Lung (tissue), 12 donors: ENCODE data around the gene NABP2. TPM values are rescaled to one million over a fixed set of nuclear protein-coding genes. Genes with fewer than 3 reads are reported as not detected.

Experiments used
- ATAC-seq: fragments of 200-7000 bp; cut with Tn5 transposase; one replicate; pipeline ENCODE4 v1.9.1; 2020; ENCODE audit warnings: moderate number of reproducible peaks; ENCODE audit not compliant: insufficient read depth, low FRiP score
- DNase-seq, 3 donors: peaks; one replicate each; pipeline ENCODE4 v3.0.0-alpha.2; 2013 to 2017
- H3K27ac ChIP-seq, 2 donors: one replicate each; pipeline ENCODE4 v1.5.1; 2013; ENCODE audit warnings: mild to moderate bottlenecking in 2 of 2, moderate library complexity in 2 of 2, control low read depth in 1 of 2, inconsistent platforms in 1 of 2, low read depth in 1 of 2, low read length in 1 of 2
- H3K27me3 ChIP-seq, 3 donors: one replicate each; pipeline ENCODE4 v1.5.1; 2013; ENCODE audit warnings: low read length in 2 of 3; ENCODE audit not compliant: control insufficient read depth in 3 of 3, insufficient read depth in 3 of 3
- H3K36me3 ChIP-seq, 4 donors: one replicate each; pipeline ENCODE4 v1.5.1; 2013; ENCODE audit warnings: low read length in 4 of 4, mild to moderate bottlenecking in 1 of 4, moderate library complexity in 1 of 4; ENCODE audit not compliant: control insufficient read depth in 4 of 4, insufficient read depth in 4 of 4
- H3K4me1 ChIP-seq, 5 donors: one replicate each; pipeline ENCODE4 v1.5.1; 2013; ENCODE audit warnings: low read length in 5 of 5, mild to moderate bottlenecking in 2 of 5, moderate library complexity in 1 of 5; ENCODE audit not compliant: control insufficient read depth in 5 of 5, insufficient read depth in 5 of 5
- H3K4me3 ChIP-seq: one replicate; pipeline ENCODE4 v1.5.1; 2013; ENCODE audit warnings: mild to moderate bottlenecking, control low read depth, moderate library complexity
- H3K9ac ChIP-seq, 2 donors: one replicate each; pipeline ENCODE4 v1.5.1; 2013; ENCODE audit warnings: low read length in 2 of 2, control low read depth in 1 of 2; ENCODE audit not compliant: insufficient read depth in 1 of 2
- H3K9me3 ChIP-seq, 4 donors: one replicate each; pipeline ENCODE4 v1.5.1; 2013; ENCODE audit warnings: low read length in 3 of 4, mild to moderate bottlenecking in 1 of 4, moderate library complexity in 1 of 4; ENCODE audit not compliant: control insufficient read depth in 4 of 4, insufficient read depth in 3 of 4
- WGBS, 2 donors: extraction: QIAGEN DNeasy Blood & Tissue Kit; methylation state at CpG; one replicate each; pipeline ENCODE4 v1.1.7; 2013; 5-methylcytosine and 5-hydroxymethylcytosine counted together
- polyA plus RNA-seq, 2 donors: library from polyadenylated mRNA; stranded (reverse); fragments of 200-250 nt; gene quantifications; one replicate each; pipeline ENCODE4 v1.2.1, GENCODE V29; 2013
- total RNA-seq, 2 donors: library from RNA; depleted of rRNA in 1 of 2; stranded (reverse); fragments of >200 nt in 1 of 2; gene quantifications; one replicate each; pipeline ENCODE4 v1.2.1, GENCODE V29; 2014 to 2021
- TF ChIP-seq, protein P1 (sequence below): IDR thresholded peaks from 2 replicates; pipeline ENCODE4 v1.5.1; 2012; ENCODE audit warnings: mild to moderate bottlenecking; ENCODE audit errors: control extremely low read depth, extremely low read depth
- donor health status: control.
- donor health status: control.
- donor health status: Bipolar disorder and iron deficiency.
- donor health status: healthy.
- donor health status: DM: yes; HTN: yes; CAD: no.

Gene NABP2
- total and polyA plus RNA-seq, 4 donors: 11.3 to 31.4 (median 23.0) TPM

- TF ChIP-seq, protein P1, sequence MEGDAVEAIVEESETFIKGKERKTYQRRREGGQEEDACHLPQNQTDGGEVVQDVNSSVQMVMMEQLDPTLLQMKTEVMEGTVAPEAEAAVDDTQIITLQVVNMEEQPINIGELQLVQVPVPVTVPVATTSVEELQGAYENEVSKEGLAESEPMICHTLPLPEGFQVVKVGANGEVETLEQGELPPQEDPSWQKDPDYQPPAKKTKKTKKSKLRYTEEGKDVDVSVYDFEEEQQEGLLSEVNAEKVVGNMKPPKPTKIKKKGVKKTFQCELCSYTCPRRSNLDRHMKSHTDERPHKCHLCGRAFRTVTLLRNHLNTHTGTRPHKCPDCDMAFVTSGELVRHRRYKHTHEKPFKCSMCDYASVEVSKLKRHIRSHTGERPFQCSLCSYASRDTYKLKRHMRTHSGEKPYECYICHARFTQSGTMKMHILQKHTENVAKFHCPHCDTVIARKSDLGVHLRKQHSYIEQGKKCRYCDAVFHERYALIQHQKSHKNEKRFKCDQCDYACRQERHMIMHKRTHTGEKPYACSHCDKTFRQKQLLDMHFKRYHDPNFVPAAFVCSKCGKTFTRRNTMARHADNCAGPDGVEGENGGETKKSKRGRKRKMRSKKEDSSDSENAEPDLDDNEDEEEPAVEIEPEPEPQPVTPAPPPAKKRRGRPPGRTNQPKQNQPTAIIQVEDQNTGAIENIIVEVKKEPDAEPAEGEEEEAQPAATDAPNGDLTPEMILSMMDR: no peak
- no peak overlapping the region for H3K4me3 ChIP-seq
- no peaks in the 10 kb centered on the region for H3K9me3 ChIP-seq
- peaks cover 31 to 52% (median 38%) of the 10 kb centered on the region in 4 donors for H3K36me3 ChIP-seq
- no peak overlapping the region for H3K9ac ChIP-seq
- H3K27ac ChIP-seq: no peak overlapping the region
- WGBS, 2 donors: 84 to 89% methylated on average over 5 of the region's 5 CpGs
- no peaks in the 10 kb centered on the region for H3K27me3 ChIP-seq
- no peak for ATAC-seq
- peaks cover 0 to 3% (median 0%) of the 10 kb centered on the region in 5 donors for H3K4me1 ChIP-seq
- no peak for DNase-seq
Measured at GRCh38 chr12:56213878-56214277, 10.3 kb upstream of the NABP2 start.

DNA sequence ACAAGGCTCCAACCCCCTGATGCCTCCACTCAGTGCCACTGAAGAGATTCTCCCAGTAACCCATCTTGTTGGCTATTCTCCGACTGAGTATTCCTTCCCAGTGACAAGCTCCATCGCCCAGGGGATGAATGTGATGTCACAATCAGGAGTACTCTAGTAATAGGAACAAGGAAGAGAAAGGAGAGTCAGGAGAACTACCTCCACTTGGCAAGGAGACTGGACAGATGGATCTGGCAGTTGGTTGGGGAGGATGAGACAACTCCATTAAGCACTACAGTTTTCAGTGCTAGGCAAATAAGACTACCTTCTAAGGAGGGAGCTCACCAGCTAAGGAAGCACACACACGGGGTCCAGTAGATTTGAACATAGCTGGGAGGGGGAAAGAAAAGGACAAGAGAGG, 7.7 kb upstream of the NABP2 start:
- H3K4me3 ChIP-seq: no peak overlapping the region
- no peak for ATAC-seq
- peaks cover 0 to 7% (median 5%) of the 10 kb centered on the region in 5 donors for H3K4me1 ChIP-seq
- no peak overlapping the region for H3K27ac ChIP-seq
- DNase-seq: no peak
- no peaks in the 10 kb centered on the region for H3K9me3 ChIP-seq
- peaks cover 23 to 37% (median 31%) of the 10 kb centered on the region in 4 donors for H3K36me3 ChIP-seq
- WGBS, 2 donors: 89 to 94% methylated on average over 3 of the region's 3 CpGs
- no peak overlapping the region for H3K9ac ChIP-seq
- TF ChIP-seq, protein P1: no peak
- H3K27me3 ChIP-seq: no peaks in the 10 kb centered on the region

DNA sequence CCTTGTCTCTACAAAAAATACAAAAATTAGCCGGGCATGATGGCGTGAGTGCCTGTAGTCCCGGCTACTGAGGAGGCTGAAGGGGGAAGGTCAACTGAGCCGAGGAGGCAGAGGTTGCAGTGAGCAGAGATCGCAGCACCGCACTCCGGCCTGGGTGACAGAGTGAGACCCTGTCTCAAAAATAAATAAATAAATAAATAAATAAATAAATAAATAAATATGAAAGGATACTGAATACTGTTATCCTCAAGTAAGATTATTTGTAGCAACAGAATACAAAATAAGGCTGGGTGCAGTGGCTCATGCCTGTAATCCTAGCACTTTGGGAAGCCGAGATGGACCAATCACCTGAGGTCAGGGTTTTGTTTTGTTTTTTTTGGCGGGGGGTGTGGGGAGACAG, 4.3 kb upstream of the NABP2 start:
- Histone ChIP-seq H3K36me3 (peaks cover 2 to 15% (median 7%) of the 10 kb centered on the region in 4 donors), H3K9me3 (no peaks in the 10 kb centered on the region), H3K4me1 (peaks cover 4 to 26% (median 11%) of the 10 kb centered on the region in 5 donors), H3K27me3 (no peaks in the 10 kb centered on the region), H3K4me3 (no peak overlapping the region), H3K9ac (no peak overlapping the region), H3K27ac (no peak overlapping the region)
- ATAC-seq (no peak), DNase-seq (no peak)
- TF ChIP-seq, protein P1: no peak
- 89 to 90% methylated on average over 9 of the region's 9 CpGs for WGBS, 2 donors
